GM21360 (cell line): ENCODE results near the gene LRRC41.
"Not testable (repeated sequence)": the region's sequence is repeated elsewhere in the genome, so short reads cannot be mapped to it uniquely, and the experiment has no call there.

Source experiments
- ATAC-seq: cut with Tn5 transposase; IDR thresholded peaks from one replicate; pipeline ENCODE4 v1.9.1; 2021; ENCODE audit warnings: mild to moderate bottlenecking, moderate library complexity; ENCODE audit not compliant: unreplicated experiment

The LRRC41 gene

DNA sequence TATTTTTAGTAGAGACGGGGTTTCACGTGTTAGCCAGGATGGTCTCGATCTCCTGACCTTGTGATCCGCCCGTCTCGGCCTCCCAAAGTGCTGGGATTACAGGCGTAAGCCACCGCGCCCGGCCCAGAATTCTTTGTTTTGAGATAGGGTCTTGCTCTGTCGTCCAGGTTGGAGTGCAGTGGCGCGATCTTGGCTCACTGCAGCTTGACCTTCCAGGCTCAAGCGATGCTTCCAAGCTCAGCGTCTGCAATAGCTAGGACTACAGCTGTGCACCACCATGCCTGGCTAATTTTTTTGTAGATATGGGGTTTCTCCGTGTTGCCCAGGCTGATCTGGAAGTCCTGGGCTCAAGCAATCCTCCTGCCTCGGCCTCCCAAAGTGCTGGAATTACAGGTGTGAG, 57.3 kb downstream of the LRRC41 start:
- ATAC-seq: not testable (repeated sequence)

DNA sequence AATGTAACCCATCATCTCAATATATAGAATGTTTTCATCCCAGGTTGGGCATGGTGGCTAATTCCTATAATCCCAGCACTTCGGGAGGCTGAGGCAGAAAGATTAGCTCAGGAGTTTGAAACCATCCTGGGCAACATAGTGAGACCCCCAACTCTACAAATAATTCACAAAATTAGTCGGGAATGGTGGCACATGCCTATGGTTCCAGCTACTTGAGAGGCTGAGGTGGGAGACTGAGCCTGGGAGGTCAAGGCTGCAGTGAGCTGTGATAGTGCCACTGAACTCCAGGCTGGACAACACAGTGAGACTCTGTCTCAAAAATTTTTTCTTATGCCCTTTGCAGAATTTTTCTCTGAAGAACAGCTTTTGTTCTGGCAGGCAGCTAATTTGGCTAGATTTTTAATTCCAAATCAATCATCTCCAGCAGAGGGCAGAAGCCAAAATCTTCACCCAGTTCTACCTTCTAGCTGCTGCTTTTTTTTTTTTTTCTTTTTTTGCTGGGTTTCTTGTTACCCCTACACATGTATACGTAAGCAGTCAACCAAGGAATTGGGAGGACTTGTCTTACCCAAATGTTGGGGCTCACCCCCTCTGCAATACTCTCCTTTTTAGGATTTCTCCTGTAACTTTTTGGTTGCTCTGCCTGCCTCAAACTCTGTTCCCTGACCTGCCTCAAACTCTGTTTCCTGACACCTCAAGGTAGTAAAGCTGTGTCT, 58.6 kb downstream of the LRRC41 start:
- ATAC-seq: no peak

DNA sequence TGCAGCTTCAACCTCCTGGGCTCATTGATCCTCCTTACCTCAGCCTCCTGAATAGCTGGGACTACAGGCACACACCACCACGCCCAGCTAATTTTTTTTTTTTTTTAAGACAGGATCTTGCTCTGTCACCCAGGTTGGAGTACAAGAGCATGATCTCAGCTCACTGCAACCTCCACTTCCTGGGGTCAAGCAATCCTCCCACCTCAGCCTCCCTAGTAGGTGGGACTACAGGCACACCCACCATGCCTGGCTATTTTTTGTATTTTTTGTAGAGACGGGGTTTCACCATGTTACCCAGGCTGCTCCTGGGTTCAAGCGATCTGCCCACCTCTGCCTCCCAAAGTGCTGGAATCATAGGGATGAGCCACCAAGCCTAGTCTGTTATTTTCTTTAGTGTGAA, 59.6 kb downstream of the LRRC41 start:
- not testable (repeated sequence) for ATAC-seq

DNA sequence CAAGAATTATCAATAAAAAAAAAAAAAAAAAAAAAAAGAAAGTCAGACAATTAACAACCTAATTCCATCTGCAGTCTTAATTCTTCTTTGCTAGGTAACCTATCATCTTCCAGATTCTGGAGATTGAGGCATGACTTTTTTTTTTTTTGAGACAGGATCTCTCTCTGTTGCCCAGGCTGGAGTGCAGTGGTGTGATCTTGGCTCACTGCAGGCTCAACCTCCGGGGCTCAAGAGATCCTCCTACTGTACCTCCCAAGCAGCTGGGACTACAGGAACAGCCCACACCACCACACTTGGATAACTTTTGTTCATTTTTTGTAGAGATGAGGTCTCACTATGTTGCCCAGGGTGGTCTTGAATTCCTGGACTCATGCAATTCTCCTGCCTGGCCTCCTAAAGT, 60.5 kb downstream of the LRRC41 start:
- no peak for ATAC-seq

DNA sequence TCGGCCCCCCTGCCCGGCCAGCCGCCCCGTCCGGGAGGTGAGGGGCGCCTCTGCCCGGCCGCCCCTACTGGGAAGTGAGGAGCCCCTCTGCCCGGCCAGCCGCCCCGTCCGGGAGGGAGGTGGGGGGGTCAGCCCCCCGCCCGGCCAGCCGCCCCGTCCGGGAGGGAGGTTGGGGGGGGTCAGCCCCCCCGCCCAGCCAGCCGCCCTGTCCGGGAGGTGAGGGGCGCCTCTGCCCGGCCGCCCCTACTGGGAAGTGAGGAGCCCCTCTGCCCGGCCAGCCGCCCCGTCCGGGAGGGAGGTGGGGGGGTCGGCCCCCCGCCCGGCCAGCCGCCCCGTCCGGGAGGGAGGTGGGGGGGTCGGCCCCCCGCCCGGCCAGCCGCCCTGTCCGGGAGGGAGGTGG, 61.7 kb downstream of the LRRC41 start:
- not testable (repeated sequence) for ATAC-seq

DNA sequence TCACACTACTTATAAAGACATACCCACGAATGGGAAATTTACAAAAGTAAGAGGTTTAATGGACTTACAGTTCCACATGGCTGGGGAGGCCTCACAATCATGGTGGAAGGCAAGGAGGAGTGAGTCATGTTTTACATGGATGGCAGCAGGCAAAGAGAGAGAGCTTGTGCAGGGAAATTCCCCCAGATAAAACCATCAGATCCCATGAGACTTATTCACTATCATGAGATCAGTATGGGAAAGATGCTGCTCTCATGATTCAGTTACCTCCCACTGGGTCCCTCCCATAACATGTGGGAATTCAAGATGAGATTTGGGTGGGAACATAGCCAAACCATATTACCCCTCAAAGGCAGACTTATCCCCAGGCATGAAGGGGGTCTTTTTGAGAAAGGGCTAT, 64.6 kb downstream of the LRRC41 start:
- not testable (repeated sequence) for ATAC-seq

DNA sequence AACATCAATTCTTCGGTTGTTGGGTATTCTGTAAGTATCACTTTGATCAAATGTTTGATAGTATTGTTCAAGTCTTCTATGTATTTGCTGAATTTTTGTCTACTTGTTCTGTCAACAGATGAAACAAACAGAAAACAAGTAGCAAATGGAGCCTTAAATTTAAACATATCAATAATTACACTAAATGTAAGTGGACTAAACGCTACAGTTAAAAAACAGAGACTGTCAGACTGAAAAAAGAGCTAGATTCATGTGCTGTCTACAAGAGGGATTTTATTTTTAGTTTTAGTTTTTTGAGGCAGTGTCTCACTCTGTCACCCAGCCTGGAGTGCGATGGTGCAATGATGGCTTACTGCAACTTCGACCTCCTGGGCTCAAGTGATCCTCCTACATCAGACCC, 66.5 kb downstream of the LRRC41 start:
- no peak for ATAC-seq

DNA sequence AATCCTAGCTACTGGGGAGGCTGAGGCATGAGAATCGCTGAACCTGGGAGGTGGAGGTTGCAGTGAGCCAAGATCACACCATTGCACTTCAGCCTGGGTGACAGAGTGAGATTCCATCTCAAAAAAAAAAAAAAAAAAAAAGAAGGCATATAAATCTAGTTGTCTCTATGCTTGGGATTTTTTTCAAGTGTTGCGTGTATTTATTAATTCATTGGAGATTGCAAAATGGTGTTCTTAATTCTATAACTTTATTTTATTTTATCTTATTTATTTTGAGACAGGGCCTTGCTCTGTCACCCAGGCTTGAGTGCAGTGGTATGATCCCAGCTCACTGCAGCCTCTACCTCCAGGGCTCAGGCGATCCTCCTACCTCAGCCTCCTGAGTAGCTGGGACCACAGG, 72.2 kb downstream of the LRRC41 start:
- not testable (repeated sequence) for ATAC-seq
